Adrenal gland (tissue), 12 donors: ENCODE results near the gene ANGPT4. TPM values are rescaled to one million over a fixed set of nuclear protein-coding genes. Genes with fewer than 3 reads are reported as not detected.
A peak's percentile ranks its signal among the peaks of the same experiment; 100 is the strongest.

Source experiments
- DNase-seq, 7 donors: peaks; one replicate each; pipeline ENCODE4 v3.0.0-alpha.2; 2019 to 2020
- H3K27ac ChIP-seq, 5 donors: fragments of 200-600 bp; sonication (generic) in 4 of 5; 1 replicate in 3 of 5; 2 replicates in 2 of 5; pipeline versions ENCODE4 v1.5.1 to v1.8.0; 2016 to 2020; ENCODE audit warnings: mild to moderate bottlenecking in 1 of 5
- H3K27me3 ChIP-seq: fragments of 200-600 bp; 2 replicates; pipeline ENCODE4 v1.8.0; 2021
- H3K36me3 ChIP-seq, 2 donors: fragments of 200-600 bp; replicated peaks in 1 of 2; 1 replicate in 1 of 2; 2 replicates in 1 of 2; pipeline versions ENCODE4 v1.5.1 to v1.8.0; 2018 to 2022
- H3K4me1 ChIP-seq, 2 donors: fragments of 200-600 bp; replicated peaks in 1 of 2; 1 replicate in 1 of 2; 2 replicates in 1 of 2; pipeline versions ENCODE4 v1.5.1 to v1.8.0; 2018 to 2021
- H3K4me3 ChIP-seq, 4 donors: fragments of 200-600 bp; sonication (generic) in 3 of 4; one replicate each; pipeline ENCODE4 v1.5.1; 2016 to 2018
- H3K9me3 ChIP-seq, 3 donors: fragments of 200-600 bp; sonication (generic) in 1 of 3; replicated peaks in 1 of 3; 1 replicate in 2 of 3; 2 replicates in 1 of 3; pipeline versions ENCODE4 v1.5.1 to v1.8.0; 2016 to 2021
- CTCF ChIP-seq, 6 experiments: fragments of 450-650 bp in 4 of 6; fragments of 200-600 bp in 2 of 6; sonication (generic) in 1 of 6; IDR thresholded peaks; 1 replicate in 5 of 6; 2 replicates in 1 of 6; pipeline versions ENCODE4 v1.5.1 to v1.8.0; 2016 to 2021; ENCODE audit warnings: antibody characterized with exemption in 6 of 6, mild to moderate bottlenecking in 2 of 6, moderate library complexity in 1 of 6
- POLR2A ChIP-seq, 2 donors: fragments of 450-650 bp; IDR thresholded peaks; one replicate each; pipeline ENCODE4 v1.6.1; 2017; ENCODE audit warnings: antibody characterized with exemption in 2 of 2, mild to moderate bottlenecking in 2 of 2, moderate library complexity in 1 of 2
- WGBS, 4 donors: extraction: QIAGEN DNeasy Blood & Tissue Kit in 2 of 4; methylation state at CpG; one replicate each; pipeline versions ENCODE4 v1.1.5 to v1.1.7; 2013 to 2017; 5-methylcytosine and 5-hydroxymethylcytosine counted together
- intact Hi-C, 2 donors: fragments of 100-400 bp; cut with DNase I; formaldehyde crosslinking; loops; one replicate each; pipeline versions ENCODE4 v1.14.1 to v1.15.0; 2022 to 2023
- polyA plus RNA-seq, 3 donors: library from polyadenylated mRNA; stranded (reverse); fragments of 200-250 nt in 2 of 3; fragments of 350-450 nt in 1 of 3; fragmentation: Illumina TruSeq in 1 of 3; extraction: RNeasy Lipid Tissue Mini Kit (QIAGEN cat#74804) in 1 of 3; gene quantifications; one replicate each; pipeline ENCODE4 v1.2.3, GENCODE V29; 2013 to 2014
- total RNA-seq, 9 donors: library from RNA; depleted of rRNA in 4 of 9; stranded (reverse); fragments of >200 nt in 4 of 9; fragments of 120-200 nt in 1 of 9; fragmentation: NEBNext Ultra II Directional in 1 of 9; extraction: Animal tissue kit (Norgen Biotek cat#: 25700) in 1 of 9; gene quantifications; one replicate each; pipeline versions ENCODE4 v1.1.0 to v1.2.4, GENCODE V29; 2013 to 2023
- donor health status: healthy with polysubstance abuse.
- donor health status: Bipolar disorder and iron deficiency.
- donor health status: DM: yes; HTN: yes; CAD: no.
- donor health status: DM: no; HTN: no; CAD: no.
- donor health status: DM: no; HTN: no; CAD: no.
- donor health status: DM: yes; HTN: yes; CAD: no.

ANGPT4 gene
- total and polyA plus RNA-seq, 12 donors: 0.06 to 1.0 (median 0.27) TPM; not detected in 1

GRCh38 chr20:845941-846893, 69.9 kb downstream of the ANGPT4 start:
- Histone ChIP-seq H3K27me3 (no peaks in the 10 kb centered on the region), H3K4me1 (peaks cover 7 to 26% of the 10 kb centered on the region in 2 donors), H3K9me3 (no peaks in the 10 kb centered on the region), H3K27ac (peak overlapping the region in 4 of 5 donors; percentile 1 to 63 (median 28)), H3K4me3 (no peak overlapping the region), H3K36me3 (no peaks in the 10 kb centered on the region)
- TF ChIP-seq POLR2A (IDR thresholded peaks at IDR 0.05): no peak
- no peak for TF ChIP-seq CTCF (IDR thresholded peaks at IDR 0.05)
- intact Hi-C loops: no loop called here
- DNase-seq: peak in 2 of 7 donors; percentile 31 to 52
- 63 to 76% (median 70%) methylated on average over 11 of the region's 11 CpGs for WGBS, 4 donors

- no peaks in the 10 kb centered on the region for H3K9me3 ChIP-seq
- peak overlapping the region in 3 of 5 donors; percentile 37 to 63 (median 50) for H3K27ac ChIP-seq
- 57 to 77% (median 69%) methylated on average over 33 to 50 of the region's 50 CpGs for WGBS, 4 donors
- H3K4me3 ChIP-seq: peak overlapping the region in 1 of 4 donors; percentile 44
- intact Hi-C loops: no loop called here
- no peaks in the 10 kb centered on the region for H3K27me3 ChIP-seq
- no peak for TF ChIP-seq POLR2A (IDR thresholded peaks at IDR 0.05)
- TF ChIP-seq CTCF (IDR thresholded peaks at IDR 0.05): no peak
- H3K36me3 ChIP-seq: no peaks in the 10 kb centered on the region
- peak in 1 of 7 donors; percentile 27 for DNase-seq
- peaks cover 7 to 31% of the 10 kb centered on the region in 2 donors for H3K4me1 ChIP-seq
Observed at GRCh38 chr20:845226-845868, 70.8 kb downstream of the ANGPT4 start.

- DNase-seq: peak; percentile 93 to 98 (median 96)
- intact Hi-C loops: no loop called here
- 1 to 16% (median 7%) methylated on average over 22 to 47 of the region's 47 CpGs for WGBS, 4 donors
Observed at GRCh38 chr20:844473-845225, 71.5 kb downstream of the ANGPT4 start.

More at GRCh38 chr20:844473-845225, 71.5 kb downstream of the ANGPT4 start:
- Histone ChIP-seq H3K9me3 (no peaks in the 10 kb centered on the region), H3K36me3 (no peaks in the 10 kb centered on the region), H3K4me1 (peaks cover 7 to 31% of the 10 kb centered on the region in 2 donors), H3K27me3 (no peaks in the 10 kb centered on the region), H3K4me3 (peak overlapping the region in 2 of 4 donors; percentile 22 to 44), H3K27ac (peak overlapping the region in 3 of 5 donors; percentile 37 to 63 (median 50))
- TF ChIP-seq CTCF (IDR thresholded peaks at IDR 0.05) (peak in 2 of 6 experiments; percentile 6 to 12), POLR2A (IDR thresholded peaks at IDR 0.05) (peak in 1 of 2 donors; percentile 31)
